H1 (cell line): Measurements from ENCODE around the gene DNAJB8. TPM values are rescaled to one million over a fixed set of nuclear protein-coding genes. Genes with fewer than 3 reads are reported as not detected.

ENCODE experiments used
- CTCF ChIA-PET: fragments of 300-600 bp; sonication (Branson Sonifier 250); formaldehyde crosslinking; loops from one replicate; lab custom pipeline; 2021; ENCODE audit not compliant: partially characterized antibody; lab: Charles Lee
- POLR2A ChIA-PET: fragments of 300-600 bp; sonication (Branson Sonifier 250); formaldehyde crosslinking; loops from one replicate; lab custom pipeline; 2021; ENCODE audit warnings: inconsistent platforms; ENCODE audit not compliant: partially characterized antibody; lab: Charles Lee
- DNase-seq, 2 experiments: peaks; one replicate each; pipeline versions ENCODE4 v3.0.0 to v3.0.0-alpha.2; 2010 to 2022; ENCODE audit warnings: low spot score in 2 of 2, low read depth in 1 of 2, mixed read lengths in 1 of 2
- FAIRE-seq: peaks from 2 replicates; lab custom pipeline; 2011; peaks lifted over from hg19 to GRCh38; lab: Jason Lieb, UNC
- H2AFZ ChIP-seq: 2 replicates; pipeline ENCODE4 v1.8.1; 2012; ENCODE audit warnings: low read length, inconsistent platforms
- H2AK5ac ChIP-seq: 2 replicates; pipeline ENCODE4 v1.6.1; 2013; ENCODE audit warnings: low read depth, low read length
- H2BK120ac ChIP-seq: replicated peaks from 2 replicates; pipeline ENCODE3; 2013; ENCODE audit warnings: low read depth, low read length, inconsistent platforms
- H2BK12ac ChIP-seq: 2 replicates; pipeline ENCODE4 v1.6.1; 2013; ENCODE audit warnings: low read depth, low read length
- H2BK15ac ChIP-seq: 2 replicates; pipeline ENCODE4 v1.6.1; 2013; ENCODE audit warnings: low read length
- H2BK20ac ChIP-seq: 2 replicates; pipeline ENCODE4 v1.6.1; 2013; ENCODE audit warnings: low read length
- H2BK5ac ChIP-seq: 2 replicates; pipeline ENCODE4 v1.6.1; 2013; ENCODE audit warnings: low read depth, low read length
- H3K14ac ChIP-seq: 2 replicates; pipeline ENCODE4 v1.6.1; 2013; ENCODE audit warnings: inconsistent platforms; ENCODE audit not compliant: insufficient read length
- H3K18ac ChIP-seq: 2 replicates; pipeline ENCODE4 v1.6.1; 2013; ENCODE audit warnings: low read length; ENCODE audit errors: extremely low read depth
- H3K23ac ChIP-seq: 2 replicates; pipeline ENCODE4 v1.6.1; 2013; ENCODE audit warnings: inconsistent platforms; ENCODE audit not compliant: insufficient read length
- H3K23me2 ChIP-seq: 2 replicates; pipeline ENCODE4 v1.6.1; 2013; ENCODE audit warnings: low read depth, low read length
- H3K27ac ChIP-seq: 2 replicates; pipeline ENCODE4 v1.6.1; 2011; ENCODE audit warnings: low read depth, low read length, inconsistent platforms
- H3K27me3 ChIP-seq, 4 experiments: replicated peaks in 1 of 4; 1 replicate in 1 of 4; 2 replicates in 3 of 4; pipeline versions ENCODE4 v1.6.1 to v1.8.1; 2011 to 2013; ENCODE audit warnings: low read length in 3 of 4, mild to moderate bottlenecking in 3 of 4, inconsistent platforms in 2 of 4, mixed read lengths in 2 of 4, moderate library complexity in 1 of 4; ENCODE audit not compliant: control insufficient read depth in 3 of 4, insufficient read depth in 3 of 4; ENCODE audit errors: extremely low read depth in 1 of 4
- H3K36me3 ChIP-seq, 4 experiments: 2 replicates each; pipeline versions ENCODE4 v1.6.1 to v1.8.1; 2011 to 2013; ENCODE audit warnings: mild to moderate bottlenecking in 4 of 4, low read length in 3 of 4, moderate library complexity in 2 of 4, control low read depth in 1 of 4, inconsistent platforms in 1 of 4; ENCODE audit not compliant: insufficient read depth in 4 of 4, control insufficient read depth in 2 of 4
- H3K4ac ChIP-seq: replicated peaks from 2 replicates; pipeline ENCODE3; 2013; ENCODE audit warnings: low read length, low read depth, mixed read lengths, inconsistent platforms; ENCODE audit not compliant: insufficient read length
- H3K4me1 ChIP-seq, 4 experiments: replicated peaks in 1 of 4; 1 replicate in 1 of 4; 2 replicates in 3 of 4; pipeline versions ENCODE4 v1.6.1 to v1.8.1; 2011 to 2013; ENCODE audit warnings: low read length in 3 of 4, inconsistent platforms in 2 of 4, mixed read lengths in 1 of 4; ENCODE audit not compliant: insufficient read depth in 4 of 4, control insufficient read depth in 3 of 4
- H3K4me2 ChIP-seq, 2 experiments: 2 replicates each; pipeline versions ENCODE4 v1.6.1 to v1.8.1; 2011 to 2013; ENCODE audit warnings: low read depth in 2 of 2, low read length in 2 of 2, control low read depth in 1 of 2, inconsistent platforms in 1 of 2, mild to moderate bottlenecking in 1 of 2; ENCODE audit not compliant: insufficient read depth in 1 of 2
- H3K4me3 ChIP-seq, 4 experiments: fragments of 200-600, 300-600 bp in 1 of 4; sonication (generic), shearing (Covaris generic), sonication (Bioruptor Twin) in 1 of 4; 2 replicates each; pipeline versions ENCODE4 v1.5.1 to v1.8.1; 2011 to 2016; ENCODE audit warnings: low read length in 4 of 4, low read depth in 3 of 4, control low read depth in 2 of 4, inconsistent platforms in 2 of 4, mild to moderate bottlenecking in 2 of 4, mixed read lengths in 1 of 4, moderate library complexity in 1 of 4; ENCODE audit not compliant: insufficient read depth in 2 of 4; ENCODE audit errors: extremely low read depth in 1 of 4
- H3K56ac ChIP-seq: replicated peaks from 2 replicates; pipeline ENCODE3; 2013; ENCODE audit warnings: low read depth, mild to moderate bottlenecking, mixed read lengths, low read length, inconsistent platforms; ENCODE audit not compliant: insufficient read length
- H3K79me1 ChIP-seq: 2 replicates; pipeline ENCODE4 v1.6.1; 2013; ENCODE audit warnings: low read depth, low read length, control low read depth
- H3K79me2 ChIP-seq, 2 experiments: 2 replicates each; pipeline versions ENCODE4 v1.6.1 to v1.8.1; 2012 to 2013; ENCODE audit warnings: low read length in 2 of 2, mild to moderate bottlenecking in 2 of 2, inconsistent platforms in 1 of 2; ENCODE audit not compliant: insufficient read depth in 2 of 2, control insufficient read depth in 1 of 2
- H3K9ac ChIP-seq, 4 experiments: replicated peaks in 1 of 4; 1 replicate in 1 of 4; 2 replicates in 3 of 4; pipeline versions ENCODE4 v1.6.1 to v1.8.1; 2011 to 2013; ENCODE audit warnings: low read depth in 3 of 4, low read length in 3 of 4, control low read depth in 2 of 4, mild to moderate bottlenecking in 2 of 4, moderate library complexity in 2 of 4, inconsistent platforms in 1 of 4; ENCODE audit errors: extremely low read depth in 1 of 4
- H3K9me3 ChIP-seq, 2 experiments: 2 replicates each; pipeline versions ENCODE4 v1.6.1 to v1.8.1; 2012 to 2013; ENCODE audit warnings: mild to moderate bottlenecking in 2 of 2, moderate library complexity in 2 of 2, control low read depth in 1 of 2, inconsistent platforms in 1 of 2, low read depth in 1 of 2, low read length in 1 of 2, mixed read lengths in 1 of 2; ENCODE audit not compliant: insufficient read depth in 2 of 2
- H4K20me1 ChIP-seq, 2 experiments: replicated peaks in 1 of 2; 2 replicates each; pipeline versions ENCODE3 to v1.8.1; 2011 to 2013; ENCODE audit warnings: inconsistent platforms in 2 of 2, low read length in 2 of 2, mild to moderate bottlenecking in 1 of 2; ENCODE audit not compliant: insufficient read depth in 2 of 2, control insufficient read depth in 1 of 2
- H4K5ac ChIP-seq: 2 replicates; pipeline ENCODE4 v1.6.1; 2013; ENCODE audit warnings: low read length, low read depth, mixed read lengths, inconsistent platforms; ENCODE audit not compliant: insufficient read length
- H4K8ac ChIP-seq: 2 replicates; pipeline ENCODE4 v1.8.0; 2013; ENCODE audit warnings: mild to moderate bottlenecking, moderate library complexity, low read length, inconsistent platforms; ENCODE audit not compliant: insufficient read depth; ENCODE audit errors: extremely low read depth
- H4K91ac ChIP-seq: replicated peaks from 2 replicates; pipeline ENCODE3; 2013; ENCODE audit warnings: low read length, mixed read lengths, inconsistent platforms; ENCODE audit not compliant: insufficient read length
- ASH2L ChIP-seq: fragments of 200-600, 300-600 bp; sonication (generic); IDR thresholded peaks from one replicate; pipeline ENCODE4 v1.7.1; 2017; ENCODE audit warnings: low read length
- CTCF ChIP-seq, 3 experiments: IDR thresholded peaks; 1 replicate in 2 of 3; 2 replicates in 1 of 3; pipeline versions ENCODE4 v1.5.1 to v1.6.1; 2011; ENCODE audit warnings: low read length in 3 of 3, mild to moderate bottlenecking in 3 of 3, inconsistent platforms in 2 of 3, low read depth in 1 of 3, moderate library complexity in 1 of 3; ENCODE audit not compliant: insufficient read depth in 1 of 3; ENCODE audit errors: control extremely low read depth in 1 of 3
- WGBS, 2 experiments: shearing (Covaris generic) in 1 of 2; methylation state at CpG; one replicate each; pipeline versions ENCODE4 v1.1.6 to v1.1.7; 2013 to 2015; ENCODE audit warnings: low lambda C conversion rate in 2 of 2, mixed read lengths in 2 of 2, inconsistent platforms in 1 of 2, low coverage in 1 of 2, missing lambda C conversion rate in 1 of 2; ENCODE audit not compliant: insufficient replicate concordance in 2 of 2, insufficient coverage in 1 of 2, insufficient read length in 1 of 2; ENCODE audit errors: extremely low coverage in 1 of 2, missing lambda C conversion rate in 1 of 2; 5-methylcytosine and 5-hydroxymethylcytosine counted together
- polyA plus RNA-seq, 7 experiments: library from polyadenylated mRNA; depleted of rRNA in 3 of 7; stranded (reverse) in 5 of 7; unstranded in 2 of 7; fragments of >200 nt in 5 of 7; fragments of 200-250 nt in 2 of 7; gene quantifications; 1 replicate in 5 of 7; 2 replicates in 1 of 7; 4 replicates in 1 of 7; pipeline versions ENCODE4 v1.2.1 to v1.2.3, GENCODE V29; 2011 to 2013; ENCODE audit warnings: missing spikeins in 2 of 7, mixed read lengths in 2 of 7
- total RNA-seq: library from RNA; stranded (reverse); fragmentation: NEBNext Ultra II Directional; extraction: Animal tissue kit (Norgen Biotek cat#: 25700); gene quantifications from 2 replicates; pipeline ENCODE4 v1.2.1, GENCODE V29; 2021

DNAJB8 gene
- total and polyA plus RNA-seq, 2 of the 8 experiments (the other 6 are each of a cell fraction or from before 2014, with no cell fraction given), result not detected

- Histone ChIP-seq H2BK120ac (peak overlapping the region; percentile 84), H4K8ac (peak overlapping the region; percentile 82), H3K79me1 (no peaks in the 10 kb centered on the region), H3K9me3 (no peaks in the 10 kb centered on the region), H3K14ac (no peak overlapping the region), H4K5ac (peak overlapping the region; percentile 19), H3K27me3 (no peaks in the 10 kb centered on the region; a peak in 1 of 7 replicates), H2BK15ac (peak overlapping the region; percentile 81; the same call in 1 of the 2 replicates), H4K20me1 (no peaks in the 10 kb centered on the region), H2BK20ac (no peak overlapping the region), H3K4ac (no peak overlapping the region), H3K4me2 (0 out of 4 replicates have a peak overlapping the region, but pooled peaks have one; percentile 14 to 31), H3K27ac (no peak overlapping the region; the same call in 1 of the 2 replicates), H2AFZ (no peak overlapping the region), H3K23ac (no peak overlapping the region), H3K4me1 (peaks cover 0 to 24% (median 17%) of the 10 kb centered on the region in 4 experiments; a peak in 6 of 7 replicates), H3K9ac (no peak overlapping the region), H2BK5ac (peak overlapping the region; percentile 66), H3K56ac (peak overlapping the region; percentile 13), H3K18ac (peak overlapping the region; percentile 71), H3K4me3 (no peak overlapping the region), H2AK5ac (peak overlapping the region; percentile 28; the same call in 1 of the 2 replicates), H2BK12ac (peak overlapping the region; percentile 90; the same call in 1 of the 2 replicates), H4K91ac (peak overlapping the region; percentile 77), H3K23me2 (peaks cover 2% of the 10 kb centered on the region; the same call in 1 of the 2 replicates), H3K36me3 (no peaks in the 10 kb centered on the region), H3K79me2 (no peaks in the 10 kb centered on the region)
- DNase-seq (no peak), FAIRE-seq (no peak)
- TF ChIP-seq CTCF (IDR thresholded peaks at IDR 0.05; ENCODE audit: control extremely low read depth in 1 of 3, insufficient read depth in 1 of 3, low read depth in 1 of 3, low read length in 3 of 3) (no peak), ASH2L (peak; percentile 6)
- WGBS, 2 experiments, result 87% methylated on average over 23 of the region's 24 CpGs; no CpG with 5 or more reads in 1 of the 2 experiments
- ChIA-PET CTCF (interaction anchor here (0.7 to 2.8 kb wide), 7 partner anchors 11 to 130 kb away, joined by 3 to 19 read pairs (median 4); no protein-coding TSS in a partner anchor), POLR2A (interaction anchor here (0.9 to 1.0 kb wide), 2 partner anchors 10 to 19 kb away, joined by 3 to 5 read pairs; no protein-coding TSS in a partner anchor)
Measured at GRCh38 chr3:128413413-128414205, 53.1 kb downstream of the DNAJB8 start.
